Measurements from ENCODE around the gene TMOD1.

The TMOD1 gene

DNA sequence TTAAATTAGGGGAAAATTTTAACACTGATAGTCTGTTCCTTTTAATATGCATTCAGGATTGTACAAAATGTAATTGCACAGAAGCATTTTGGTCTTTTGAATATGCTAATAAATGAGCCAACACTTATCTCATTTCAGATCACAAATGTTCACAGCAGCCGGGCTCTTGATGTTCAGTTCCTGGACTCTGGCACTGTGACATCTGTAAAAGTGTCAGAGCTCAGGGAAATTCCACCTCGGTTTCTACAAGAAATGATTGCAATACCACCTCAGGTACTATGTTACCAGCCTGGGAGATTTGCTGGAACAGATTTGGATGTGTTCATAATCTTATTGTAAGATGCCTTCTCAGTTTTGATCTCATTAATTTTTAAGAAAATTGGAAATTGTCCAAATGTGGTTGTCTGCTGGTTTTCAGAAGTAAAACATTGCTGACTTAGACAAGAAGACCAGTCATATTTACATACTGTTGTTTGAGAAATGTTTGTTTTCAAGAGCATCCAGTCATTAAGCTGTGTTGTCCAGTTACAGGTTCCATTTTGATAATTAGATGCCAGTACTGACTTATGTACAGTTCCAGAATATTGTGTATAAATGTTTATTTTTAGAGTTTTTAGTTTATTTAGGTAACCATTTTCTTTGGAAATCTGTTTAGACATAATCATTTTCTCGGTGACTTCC is 23.0 kb upstream of the TMOD1 start:
- H3K4me1 ChIP-seq (ENCODE audit: insufficient read depth, low read length), result no peaks in the 10 kb centered on the region
- no peak for ATAC-seq (ENCODE audit: insufficient read depth, low read depth)

GRCh38 chr9:97479496-97480159 is 21.8 kb upstream of the TMOD1 start:
- H3K4me1 ChIP-seq (ENCODE audit: insufficient read depth, low read length), result no peaks in the 10 kb centered on the region
- H3K27ac ChIP-seq (ENCODE audit: low read length), result no peak overlapping the region

More for the DNA sequence above, 23.0 kb upstream of the TMOD1 start:
- no peak overlapping the region for H3K27ac ChIP-seq (ENCODE audit: low read length)
- H2AFZ ChIP-seq (ENCODE audit: low read depth, low read length), result no peak overlapping the region
- H3K27me3 ChIP-seq (ENCODE audit: insufficient read depth, low read length, poor library complexity), result no peaks in the 10 kb centered on the region
- no peaks in the 10 kb centered on the region for H3K9me3 ChIP-seq (ENCODE audit: insufficient read depth, low read length, severe bottlenecking)
- H3K9ac ChIP-seq (ENCODE audit: low read depth, low read length), result no peak overlapping the region
- H3K4me3 ChIP-seq (ENCODE audit: low read depth in 1 of 2, low read length in 2 of 2), result no peak overlapping the region
- H3K4me2 ChIP-seq (ENCODE audit: insufficient read depth, low read length), result no peak overlapping the region
- H3K79me2 ChIP-seq (ENCODE audit: insufficient read depth, low read length), result no peaks in the 10 kb centered on the region
- no peak for TF ChIP-seq EZH2 (IDR thresholded peaks at IDR 0.05; ENCODE audit: borderline replicate concordance, low read depth, low read length, severe bottlenecking)
- no peak for TF ChIP-seq CTCF (IDR thresholded peaks at IDR 0.05; ENCODE audit: borderline replicate concordance, extremely low read depth, low read length, poor library complexity, severe bottlenecking)
- no peak for DNase-seq
- H4K20me1 ChIP-seq (ENCODE audit: insufficient read depth, low read length), result no peaks in the 10 kb centered on the region
- H3K36me3 ChIP-seq (ENCODE audit: insufficient read depth, low read length), result peaks cover 7% of the 10 kb centered on the region; the same call in 1 of the 2 replicates

GRCh38 chr9:97480174-97480573 is 21.3 kb upstream of the TMOD1 start:
- H3K36me3 ChIP-seq (ENCODE audit: insufficient read depth, low read length), result peaks cover 7% of the 10 kb centered on the region; the same call in 1 of the 2 replicates
- no peak overlapping the region for H2AFZ ChIP-seq (ENCODE audit: low read depth, low read length)
- no peak overlapping the region for H3K27ac ChIP-seq (ENCODE audit: low read length)
- no peaks in the 10 kb centered on the region for H3K4me1 ChIP-seq (ENCODE audit: insufficient read depth, low read length)
- H4K20me1 ChIP-seq (ENCODE audit: insufficient read depth, low read length), result no peaks in the 10 kb centered on the region
- H3K27me3 ChIP-seq (ENCODE audit: insufficient read depth, low read length, poor library complexity), result no peaks in the 10 kb centered on the region
- no peaks in the 10 kb centered on the region for H3K79me2 ChIP-seq (ENCODE audit: insufficient read depth, low read length)
- H3K9me3 ChIP-seq (ENCODE audit: insufficient read depth, low read length, severe bottlenecking), result no peaks in the 10 kb centered on the region
- no peak for TF ChIP-seq CTCF (IDR thresholded peaks at IDR 0.05; ENCODE audit: borderline replicate concordance, extremely low read depth, low read length, poor library complexity, severe bottlenecking)
- no peak for TF ChIP-seq EZH2 (IDR thresholded peaks at IDR 0.05; ENCODE audit: borderline replicate concordance, low read depth, low read length, severe bottlenecking)
- no peak overlapping the region for H3K9ac ChIP-seq (ENCODE audit: low read depth, low read length)
- ATAC-seq (ENCODE audit: insufficient read depth, low read depth) (no peak), DNase-seq (no peak)
- H3K4me2 ChIP-seq (ENCODE audit: insufficient read depth, low read length), result no peak overlapping the region
- H3K4me3 ChIP-seq (ENCODE audit: low read depth in 1 of 2, low read length in 2 of 2), result no peak overlapping the region

More at GRCh38 chr9:97479496-97480159, 21.8 kb upstream of the TMOD1 start:
- H3K36me3 ChIP-seq (ENCODE audit: insufficient read depth, low read length), result peaks cover 7% of the 10 kb centered on the region; the same call in 1 of the 2 replicates
- H3K4me3 ChIP-seq (ENCODE audit: low read depth in 1 of 2, low read length in 2 of 2), result no peak overlapping the region
- H3K79me2 ChIP-seq (ENCODE audit: insufficient read depth, low read length), result no peaks in the 10 kb centered on the region
- H3K9me3 ChIP-seq (ENCODE audit: insufficient read depth, low read length, severe bottlenecking), result no peaks in the 10 kb centered on the region
- DNase-seq (no peak), ATAC-seq (ENCODE audit: insufficient read depth, low read depth) (no peak)
- H4K20me1 ChIP-seq (ENCODE audit: insufficient read depth, low read length), result no peaks in the 10 kb centered on the region
- H3K9ac ChIP-seq (ENCODE audit: low read depth, low read length), result no peak overlapping the region
- TF ChIP-seq EZH2 (IDR thresholded peaks at IDR 0.05; ENCODE audit: borderline replicate concordance, low read depth, low read length, severe bottlenecking) (no peak), CTCF (IDR thresholded peaks at IDR 0.05; ENCODE audit: borderline replicate concordance, extremely low read depth, low read length, poor library complexity, severe bottlenecking) (no peak)
- no peak overlapping the region for H3K4me2 ChIP-seq (ENCODE audit: insufficient read depth, low read length)
- no peak overlapping the region for H2AFZ ChIP-seq (ENCODE audit: low read depth, low read length)
- no peaks in the 10 kb centered on the region for H3K27me3 ChIP-seq (ENCODE audit: insufficient read depth, low read length, poor library complexity)
